Stimulated activated naive B cell treated with anti-CD40 and anti-IgM and Interleukin-4, amounts not matched to agents 10 μg/mL and 1 μg/mL and 100 μg/mL, for 72 hours (primary cell): ENCODE results near the gene CAMTA1.

ENCODE experiments used
- ATAC-seq, 2 donors: fragments of 150-1000 bp; cut with Tn5 transposase; replicated peaks; 2 replicates each; pipeline ENCODE4 v1.10.0; 2021; ENCODE audit warnings: moderate library complexity in 1 of 2
- DNase-seq: peaks from one replicate; pipeline ENCODE4 v3.0.0; 2021
- H3K27ac Mint-ChIP-seq: one replicate; pipeline ENCODE4 v1.8.0; 2022; ENCODE audit warnings: mild to moderate bottlenecking, mixed read lengths
- H3K27me3 Mint-ChIP-seq, 2 donors: one replicate each; pipeline ENCODE4 v1.8.0; 2022; ENCODE audit warnings: mixed read lengths in 2 of 2
- H3K36me3 Mint-ChIP-seq, 2 donors: one replicate each; pipeline ENCODE4 v1.8.0; 2022; ENCODE audit warnings: mixed read lengths in 2 of 2, mild to moderate bottlenecking in 1 of 2
- H3K4me1 Mint-ChIP-seq, 2 donors: one replicate each; pipeline ENCODE4 v1.8.0; 2022; ENCODE audit warnings: mixed read lengths in 2 of 2, mild to moderate bottlenecking in 1 of 2
- H3K4me3 Mint-ChIP-seq, 2 donors: one replicate each; pipeline ENCODE4 v1.8.0; 2022; ENCODE audit warnings: mild to moderate bottlenecking in 2 of 2, mixed read lengths in 2 of 2, moderate library complexity in 1 of 2
- H3K9me3 Mint-ChIP-seq, 2 donors: one replicate each; pipeline ENCODE4 v1.8.0; 2022; ENCODE audit warnings: mixed read lengths in 2 of 2, mild to moderate bottlenecking in 1 of 2

The CAMTA1 gene

DNA sequence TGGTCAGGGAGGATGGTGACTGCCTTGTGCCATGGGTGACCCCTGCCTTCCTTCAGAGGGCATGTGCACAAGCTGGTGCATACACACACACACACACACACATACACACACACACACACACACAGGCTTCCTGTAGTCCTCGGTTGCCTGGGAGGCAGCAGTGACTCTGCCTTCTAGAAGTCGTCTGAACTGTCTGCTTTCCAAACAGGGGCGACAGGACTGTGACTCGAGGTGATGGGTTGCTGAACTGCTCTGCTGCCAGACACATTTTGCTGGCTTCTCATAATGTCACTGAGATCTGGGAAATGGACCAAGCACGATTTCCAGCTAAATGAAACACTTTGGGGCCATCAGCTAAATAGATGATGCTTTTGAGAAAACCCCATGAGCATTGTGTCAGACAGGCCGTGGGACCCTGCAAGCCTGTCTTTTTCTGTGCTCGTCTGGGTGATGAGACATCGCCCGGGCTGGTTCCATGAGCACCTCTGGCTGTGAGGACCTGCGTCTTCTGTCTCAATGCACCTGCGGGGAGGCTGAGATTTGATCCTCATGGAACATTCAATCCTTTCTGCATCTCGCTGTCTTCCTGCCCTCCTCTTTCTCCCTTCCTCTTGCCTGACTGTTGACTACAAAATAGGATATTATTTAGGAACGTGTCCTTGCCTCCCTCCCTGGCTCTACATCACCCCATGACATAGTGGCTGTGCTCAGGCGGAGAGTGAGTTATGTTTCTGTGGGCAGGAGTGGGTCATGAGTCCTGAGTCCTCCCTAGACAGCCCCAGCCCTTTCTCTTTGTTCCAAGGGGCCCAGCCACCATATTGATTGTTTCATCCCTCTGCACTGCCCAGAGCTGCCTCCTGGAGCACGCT lies 436.8 kb downstream of the CAMTA1 start:
- H3K4me1 Mint-ChIP-seq = no peaks in the 10 kb centered on the region

DNA sequence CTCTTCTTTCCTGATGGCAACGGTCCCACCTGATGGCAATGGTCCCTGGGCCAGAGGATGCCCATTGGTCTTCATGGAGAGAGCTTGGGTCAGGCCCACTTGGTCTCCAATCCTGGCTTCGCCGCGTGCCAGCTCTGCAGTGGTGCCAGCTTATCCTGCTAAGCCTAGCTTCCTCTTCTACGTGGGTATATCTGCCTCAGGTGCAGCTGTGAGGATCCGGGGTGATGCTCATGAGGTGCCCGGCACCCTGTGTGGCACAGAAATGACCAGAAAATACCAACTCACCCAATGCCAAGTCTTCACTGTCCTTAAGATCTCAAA lies 437.4 kb downstream of the CAMTA1 start:
- no peak for DNase-seq
- H3K4me3 Mint-ChIP-seq = no peak overlapping the region
- no peak overlapping the region for H3K27ac Mint-ChIP-seq
- H3K27me3 Mint-ChIP-seq = peaks cover 13 to 18% of the 10 kb centered on the region in 2 donors
- no peaks in the 10 kb centered on the region for H3K36me3 Mint-ChIP-seq
- H3K4me1 Mint-ChIP-seq = no peaks in the 10 kb centered on the region
- ATAC-seq = no peak
- peaks cover 0 to 3% of the 10 kb centered on the region in 2 donors for H3K9me3 Mint-ChIP-seq

More for the DNA sequence above, 436.8 kb downstream of the CAMTA1 start:
- peaks cover 0 to 4% of the 10 kb centered on the region in 2 donors for H3K9me3 Mint-ChIP-seq
- no peak overlapping the region for H3K4me3 Mint-ChIP-seq
- no peak for ATAC-seq
- H3K36me3 Mint-ChIP-seq = no peaks in the 10 kb centered on the region
- H3K27ac Mint-ChIP-seq = no peak overlapping the region
- H3K27me3 Mint-ChIP-seq = peaks cover 14 to 19% of the 10 kb centered on the region in 2 donors
- DNase-seq = no peak

DNA sequence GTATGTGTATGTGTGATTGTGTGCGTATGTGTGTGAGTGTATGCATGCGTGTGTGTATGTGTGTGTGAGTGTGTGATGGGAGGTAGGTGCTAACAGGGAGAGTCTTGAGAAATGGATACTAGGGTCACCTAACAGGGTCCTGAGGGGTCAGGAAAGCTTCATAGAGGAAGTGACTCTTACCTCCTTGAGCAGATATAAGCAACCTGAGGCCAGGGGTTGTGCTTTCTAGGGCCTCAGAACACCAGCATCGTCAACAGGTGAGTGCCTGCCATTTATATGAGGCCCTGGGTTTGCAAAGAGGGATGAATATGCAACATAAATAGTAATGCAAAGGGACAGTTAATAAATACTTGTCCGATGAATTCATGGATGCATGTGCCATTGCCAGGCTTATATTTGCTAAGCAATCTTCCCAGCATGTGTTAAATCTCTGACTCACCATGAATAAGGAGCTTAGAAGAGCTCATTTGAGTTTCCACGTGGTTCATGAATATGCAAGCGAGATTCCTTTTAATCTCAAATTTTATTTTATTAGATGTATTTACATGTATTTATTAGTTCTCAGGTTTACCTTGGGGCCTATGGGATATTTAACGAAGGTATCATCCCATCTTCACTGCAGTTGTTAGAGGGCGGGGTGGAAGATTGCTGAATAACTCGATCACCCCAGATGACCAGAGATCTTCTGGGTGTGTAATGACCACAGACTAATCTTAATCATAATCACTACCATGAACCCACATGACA lies 438.3 kb downstream of the CAMTA1 start:
- Mint-ChIP-seq H3K4me3 (no peak overlapping the region), H3K36me3 (no peaks in the 10 kb centered on the region), H3K27me3 (peaks cover 12 to 13% of the 10 kb centered on the region in 2 donors), H3K4me1 (no peaks in the 10 kb centered on the region), H3K9me3 (peaks cover 0 to 3% of the 10 kb centered on the region in 2 donors), H3K27ac (no peak overlapping the region)
- ATAC-seq (no peak), DNase-seq (no peak)

DNA sequence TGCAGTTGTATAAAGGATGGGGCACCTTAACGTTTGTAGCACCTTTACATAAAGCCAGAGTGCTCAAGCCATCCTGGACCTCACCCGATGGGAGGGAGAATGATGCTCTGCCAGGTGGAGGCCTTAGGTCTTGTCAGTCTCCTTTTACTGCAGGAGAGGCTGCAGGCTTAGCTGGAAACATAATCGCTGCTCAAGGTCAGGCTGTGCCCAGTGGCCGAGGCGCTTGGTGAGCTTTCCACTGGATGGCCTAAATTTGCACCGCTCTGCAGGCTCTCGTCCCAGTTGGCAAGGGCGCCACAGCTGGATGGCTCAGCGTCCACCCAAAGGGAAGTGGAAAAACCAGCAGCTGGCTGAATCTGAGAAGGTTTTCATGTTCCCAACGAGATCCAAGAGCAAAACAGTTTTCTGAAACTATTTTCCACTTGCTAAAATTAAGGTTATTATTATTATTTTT lies 438.9 kb downstream of the CAMTA1 start:
- no peak overlapping the region for H3K4me3 Mint-ChIP-seq
- H3K4me1 Mint-ChIP-seq = no peaks in the 10 kb centered on the region
- H3K36me3 Mint-ChIP-seq = no peaks in the 10 kb centered on the region
- DNase-seq (no peak), ATAC-seq (no peak)
- H3K27me3 Mint-ChIP-seq = peaks cover 13 to 14% of the 10 kb centered on the region in 2 donors
- no peak overlapping the region for H3K27ac Mint-ChIP-seq
- peaks cover 0 to 3% of the 10 kb centered on the region in 2 donors for H3K9me3 Mint-ChIP-seq

DNA sequence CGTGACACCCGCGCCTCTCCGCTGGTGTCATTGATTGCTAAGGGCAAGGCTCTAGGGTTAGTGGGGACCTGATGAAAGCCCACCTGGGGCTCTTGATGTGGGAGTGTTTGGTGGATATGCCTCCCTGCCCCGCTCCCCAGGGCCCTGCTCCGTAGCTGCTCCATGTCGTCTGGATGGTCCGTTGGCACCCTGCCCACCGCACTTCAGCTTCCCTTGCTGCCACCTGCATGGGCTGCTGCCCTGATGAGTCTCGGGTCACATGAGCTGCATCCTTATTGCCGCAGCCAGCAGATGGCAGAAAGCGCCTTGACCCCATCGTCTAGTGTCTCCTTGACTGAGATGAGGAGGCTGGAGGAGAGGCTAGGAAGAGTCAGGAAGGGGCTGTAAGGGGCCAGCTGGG lies 439.4 kb downstream of the CAMTA1 start:
- DNase-seq (no peak), ATAC-seq (no peak)
- H3K27ac Mint-ChIP-seq = no peak overlapping the region
- H3K9me3 Mint-ChIP-seq = peaks cover 0 to under 1% of the 10 kb centered on the region in 2 donors
- no peak overlapping the region for H3K4me3 Mint-ChIP-seq
- H3K4me1 Mint-ChIP-seq = no peaks in the 10 kb centered on the region
- H3K27me3 Mint-ChIP-seq = peaks cover 13 to 14% of the 10 kb centered on the region in 2 donors
- H3K36me3 Mint-ChIP-seq = no peaks in the 10 kb centered on the region

DNA sequence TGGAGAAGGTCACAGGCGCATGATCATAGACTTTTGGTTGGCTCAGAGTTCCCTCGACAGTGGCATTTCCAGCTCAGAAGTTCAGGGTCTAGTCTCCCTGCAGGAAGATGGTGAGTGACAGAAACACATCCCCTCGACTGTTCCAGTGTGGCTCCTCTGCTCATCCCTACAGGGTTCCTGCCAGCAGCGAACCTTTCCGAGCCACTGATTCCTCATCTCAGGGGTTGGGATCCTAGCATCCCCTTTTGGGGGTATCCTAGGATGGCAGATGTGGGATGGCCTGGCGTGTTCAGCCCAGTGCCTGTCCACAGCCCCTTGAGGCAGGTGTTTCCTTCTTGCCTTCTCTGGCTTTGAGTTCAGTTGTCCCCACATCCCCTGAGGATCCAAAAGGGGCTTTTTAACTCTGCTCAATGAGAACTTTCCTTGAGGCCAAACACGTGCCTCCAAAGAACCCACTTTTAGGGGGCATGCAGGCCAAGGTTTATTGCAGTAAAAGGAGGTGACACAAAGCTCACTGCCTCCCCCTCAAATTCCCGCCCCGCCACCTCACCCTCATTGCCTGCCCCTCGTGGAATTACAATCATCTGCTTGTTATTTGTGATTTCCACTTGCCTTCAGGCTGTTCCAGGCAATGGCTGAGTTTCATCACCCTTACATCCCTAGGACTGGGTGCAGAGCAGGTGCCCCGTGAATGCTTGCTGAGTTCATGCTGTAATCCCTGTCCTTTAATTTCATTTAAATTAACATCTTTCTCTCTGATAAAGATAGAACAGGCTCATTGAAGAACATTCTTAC lies 440.7 kb downstream of the CAMTA1 start:
- no peaks in the 10 kb centered on the region for H3K4me1 Mint-ChIP-seq
- H3K27ac Mint-ChIP-seq = no peak overlapping the region
- H3K36me3 Mint-ChIP-seq = no peaks in the 10 kb centered on the region
- ATAC-seq (no peak), DNase-seq (no peak)
- no peak overlapping the region for H3K4me3 Mint-ChIP-seq
- H3K9me3 Mint-ChIP-seq = no peaks in the 10 kb centered on the region
- H3K27me3 Mint-ChIP-seq = peaks cover 11 to 14% of the 10 kb centered on the region in 2 donors

DNA sequence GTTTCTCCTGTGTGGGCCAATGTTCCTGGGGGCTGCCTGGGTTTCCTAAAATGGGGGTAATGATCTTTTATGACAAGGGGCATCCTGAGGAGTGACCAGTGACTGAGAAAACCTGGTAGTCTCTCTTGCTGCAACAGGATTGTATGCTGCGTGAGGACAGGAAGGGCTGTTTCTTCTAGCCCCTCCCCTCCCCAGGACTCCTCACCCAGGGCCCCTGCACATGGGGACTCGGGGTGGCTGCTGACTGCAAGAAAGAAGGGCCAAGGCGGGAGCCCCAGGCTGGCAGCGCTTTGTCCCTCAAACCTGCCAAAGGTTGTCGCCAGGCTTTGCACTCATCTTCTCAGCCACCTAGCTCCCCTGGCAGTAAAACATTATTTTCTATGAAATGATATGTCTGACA lies 442.4 kb downstream of the CAMTA1 start:
- ATAC-seq (no peak), DNase-seq (no peak)
- Mint-ChIP-seq H3K4me3 (no peak overlapping the region), H3K27me3 (peaks cover 11% of the 10 kb centered on the region in 2 donors), H3K27ac (no peak overlapping the region), H3K9me3 (no peaks in the 10 kb centered on the region), H3K36me3 (no peaks in the 10 kb centered on the region), H3K4me1 (no peaks in the 10 kb centered on the region)

DNA sequence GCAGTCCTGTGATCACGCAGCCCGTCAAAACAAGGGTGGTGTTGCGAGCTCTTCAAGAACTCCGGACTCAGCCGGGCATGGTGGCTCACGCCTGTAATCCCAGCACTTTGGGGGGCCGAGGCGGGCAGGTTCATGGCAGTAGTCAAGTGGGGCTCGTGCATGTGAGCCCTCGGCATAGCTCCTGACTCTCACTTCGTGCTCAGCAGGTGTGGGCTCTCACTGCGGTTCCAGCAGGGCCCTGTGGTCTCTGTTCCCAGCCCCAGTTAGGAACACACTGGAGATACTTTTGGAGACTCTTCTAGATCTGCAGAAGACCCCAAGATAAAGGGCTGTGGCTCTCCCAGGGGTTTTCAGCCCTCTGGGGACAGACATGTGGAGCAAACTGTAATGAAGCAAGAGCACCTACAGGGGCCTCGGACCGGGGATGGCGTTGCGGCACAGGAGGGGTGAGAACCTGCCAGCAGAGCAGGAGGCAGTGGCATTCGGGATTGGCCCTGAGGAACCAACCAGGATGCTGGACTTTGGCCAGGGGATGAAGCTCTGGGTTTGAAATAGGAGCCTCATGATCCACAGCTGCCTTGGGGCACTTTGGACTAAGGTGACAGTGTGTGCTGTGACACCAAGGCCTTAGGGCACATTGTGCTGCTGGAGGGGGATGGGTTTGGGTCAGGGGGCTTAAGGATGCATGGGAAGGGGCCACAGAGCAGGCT lies 443.2 kb downstream of the CAMTA1 start:
- no peak for ATAC-seq
- H3K27ac Mint-ChIP-seq = no peak overlapping the region
- H3K36me3 Mint-ChIP-seq = no peaks in the 10 kb centered on the region
- H3K9me3 Mint-ChIP-seq = no peaks in the 10 kb centered on the region
- H3K4me1 Mint-ChIP-seq = no peaks in the 10 kb centered on the region
- DNase-seq = no peak
- no peak overlapping the region for H3K4me3 Mint-ChIP-seq
- H3K27me3 Mint-ChIP-seq = peaks cover 11% of the 10 kb centered on the region in 2 donors

DNA sequence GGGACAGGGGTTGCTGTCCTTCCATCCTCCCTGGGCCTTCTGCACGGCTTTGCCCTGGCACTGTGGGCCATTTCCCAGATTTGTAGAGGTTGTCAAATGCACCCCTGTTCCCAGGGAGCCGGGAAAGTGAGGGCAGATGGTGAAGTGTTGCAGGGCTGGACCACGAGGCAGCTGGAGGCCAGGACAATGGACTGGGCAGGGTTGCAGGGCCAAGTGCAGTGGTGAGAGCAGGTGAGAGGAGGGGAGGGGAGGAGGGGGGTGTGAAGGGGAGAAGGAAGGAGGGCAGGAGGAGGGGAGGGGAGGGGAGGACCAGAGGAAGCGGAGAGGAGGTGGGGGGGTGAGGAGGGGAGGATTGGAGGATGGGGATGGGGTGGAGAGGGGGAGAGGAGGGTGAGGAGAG lies 443.9 kb downstream of the CAMTA1 start:
- DNase-seq (no peak), ATAC-seq (no peak)
- H3K36me3 Mint-ChIP-seq = no peaks in the 10 kb centered on the region
- H3K9me3 Mint-ChIP-seq = no peaks in the 10 kb centered on the region
- peaks cover 11% of the 10 kb centered on the region in 2 donors for H3K27me3 Mint-ChIP-seq
- H3K4me1 Mint-ChIP-seq = no peaks in the 10 kb centered on the region
- H3K27ac Mint-ChIP-seq = no peak overlapping the region
- H3K4me3 Mint-ChIP-seq = no peak overlapping the region

DNA sequence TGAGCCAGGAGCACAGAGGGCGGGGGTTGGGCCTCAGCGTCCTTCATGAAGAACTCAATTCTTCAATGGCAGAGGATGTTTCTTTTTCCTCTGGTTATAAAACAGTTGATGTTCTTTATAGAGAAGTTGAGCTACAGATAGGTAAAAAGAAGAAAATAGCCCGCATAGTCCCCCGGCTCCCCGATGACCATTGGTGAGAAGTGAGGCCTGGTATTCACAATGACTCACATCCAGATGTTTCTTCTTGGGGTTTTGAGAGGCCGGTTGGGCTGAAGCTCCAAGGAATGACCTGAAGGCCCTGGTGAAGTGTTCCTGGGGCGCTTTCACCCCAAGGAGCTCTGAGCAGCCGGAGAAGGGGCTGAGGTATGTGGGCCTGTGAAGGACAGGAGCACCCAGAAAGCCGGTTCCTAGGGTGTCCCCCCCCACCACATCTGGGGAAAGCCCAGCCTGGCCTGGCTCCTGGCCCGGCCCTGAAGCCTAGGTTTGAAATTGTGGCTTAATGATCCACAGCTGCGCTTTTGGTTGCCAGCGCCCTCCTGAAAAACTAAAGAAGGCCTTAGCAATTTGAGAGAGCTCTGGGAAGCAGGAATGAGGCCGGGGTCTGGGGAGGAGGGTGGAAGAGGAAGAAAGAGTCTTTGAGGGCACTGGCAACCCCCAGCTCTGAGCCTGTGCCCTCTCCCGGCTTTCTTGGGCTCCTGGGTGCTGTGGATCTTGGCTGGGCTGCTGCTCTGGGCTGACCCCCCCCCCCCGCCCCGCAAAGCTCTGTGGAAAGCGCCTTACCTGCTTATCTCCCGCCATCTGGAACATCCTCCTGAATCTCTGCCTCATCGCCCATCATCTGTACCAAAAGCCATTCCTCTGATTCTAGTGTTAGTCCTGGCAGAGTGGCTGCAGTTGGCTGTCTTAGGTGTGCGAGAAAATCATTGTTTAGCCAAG lies 444.7 kb downstream of the CAMTA1 start:
- ATAC-seq (no peak), DNase-seq (no peak)
- H3K36me3 Mint-ChIP-seq = no peaks in the 10 kb centered on the region
- no peak overlapping the region for H3K4me3 Mint-ChIP-seq
- H3K27ac Mint-ChIP-seq = no peak overlapping the region
- no peaks in the 10 kb centered on the region for H3K9me3 Mint-ChIP-seq
- H3K27me3 Mint-ChIP-seq = peaks cover 11% of the 10 kb centered on the region in 2 donors
- H3K4me1 Mint-ChIP-seq = no peaks in the 10 kb centered on the region

DNA sequence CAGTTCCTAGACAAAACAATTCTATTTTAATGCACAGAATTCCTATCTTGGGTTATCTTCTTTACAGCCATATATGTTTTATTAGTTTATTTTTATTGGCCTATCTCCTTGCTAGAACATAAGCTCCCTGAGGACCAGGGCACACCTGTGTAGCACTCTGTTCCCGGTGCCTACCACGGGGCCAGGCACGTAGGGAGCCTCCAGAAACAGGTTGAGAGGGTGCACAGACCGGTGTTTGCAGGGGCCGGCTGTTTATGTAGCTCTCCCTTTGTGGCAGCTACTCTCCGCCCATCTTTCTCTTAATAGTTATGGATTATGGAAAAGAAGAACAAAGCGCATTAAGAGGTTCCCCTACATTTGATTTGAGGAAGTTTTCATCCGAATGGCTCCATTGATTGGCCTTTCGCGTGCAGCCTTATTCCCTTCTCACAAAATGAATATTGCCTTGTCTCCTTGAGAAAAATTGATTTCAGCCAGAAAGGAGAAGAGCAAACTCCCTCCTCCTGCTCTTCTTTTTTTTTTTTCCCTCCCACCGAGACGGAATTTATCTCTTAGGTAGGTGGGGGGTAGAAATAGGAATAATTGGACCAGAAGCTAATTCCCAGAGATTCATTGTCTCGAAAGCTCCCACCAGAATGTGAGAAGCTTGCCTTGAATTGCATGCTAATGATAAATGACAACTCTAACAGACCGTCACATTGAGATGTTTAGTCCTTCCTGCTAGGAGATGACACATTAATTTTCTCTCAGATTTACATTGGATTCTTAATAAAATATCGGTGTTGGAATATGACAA lies 447.4 kb downstream of the CAMTA1 start:
- Mint-ChIP-seq H3K27ac (no peak overlapping the region), H3K4me3 (no peak overlapping the region), H3K4me1 (no peaks in the 10 kb centered on the region), H3K9me3 (no peaks in the 10 kb centered on the region), H3K36me3 (no peaks in the 10 kb centered on the region), H3K27me3 (peaks cover 21 to 35% of the 10 kb centered on the region in 2 donors)
- ATAC-seq (no peak), DNase-seq (no peak)

DNA sequence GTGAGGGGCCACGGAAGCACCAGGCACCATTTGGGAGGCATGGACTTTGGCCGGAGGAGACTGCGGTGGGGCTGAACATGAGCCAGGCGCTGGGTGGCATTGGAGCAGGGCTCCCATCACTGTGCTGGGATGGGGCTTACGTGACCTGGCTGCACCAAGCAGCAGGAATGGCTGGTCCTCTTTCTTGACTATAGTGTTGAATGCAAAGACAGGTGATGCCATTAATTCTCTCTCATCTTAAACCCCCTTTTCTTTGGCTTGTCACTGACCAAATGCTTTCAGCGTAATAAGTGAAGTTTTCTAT lies 447.9 kb downstream of the CAMTA1 start:
- ATAC-seq = no peak
- Mint-ChIP-seq H3K9me3 (no peaks in the 10 kb centered on the region), H3K4me3 (no peak overlapping the region), H3K36me3 (no peaks in the 10 kb centered on the region), H3K27ac (no peak overlapping the region), H3K4me1 (no peaks in the 10 kb centered on the region), H3K27me3 (peaks cover 21 to 37% of the 10 kb centered on the region in 2 donors)
- no peak for DNase-seq
